Upper lobe of left lung (tissue), 4 donors: Measurements from ENCODE around the gene CNPY1.

ENCODE experiments used
- EP300 ChIP-seq, 4 donors: sonication (generic); formaldehyde crosslinking; IDR thresholded peaks; one replicate each; pipeline ENCODE4 v1.5.1; 2017; ENCODE audit warnings: antibody characterized with exemption in 4 of 4, control low read depth in 2 of 4
- POLR2A ChIP-seq, 4 donors: fragments of 450-650 bp; IDR thresholded peaks; one replicate each; pipeline ENCODE4 v1.5.1; 2016 to 2017; ENCODE audit warnings: antibody characterized with exemption in 4 of 4, mild to moderate bottlenecking in 2 of 4
- POLR2AphosphoS5 ChIP-seq, 2 donors: sonication (generic); formaldehyde crosslinking; IDR thresholded peaks; one replicate each; pipeline ENCODE4 v1.5.1; 2017; ENCODE audit warnings: antibody characterized with exemption in 2 of 2
- TF ChIP-seq, protein P1 (sequence below), 6 experiments: fragments of 450-650 bp in 4 of 6; fragments of 200-600 bp in 2 of 6; sonication (generic) in 2 of 6; IDR thresholded peaks; one replicate each; pipeline ENCODE4 v1.5.1; 2016 to 2019; ENCODE audit warnings: antibody characterized with exemption in 6 of 6

DNA sequence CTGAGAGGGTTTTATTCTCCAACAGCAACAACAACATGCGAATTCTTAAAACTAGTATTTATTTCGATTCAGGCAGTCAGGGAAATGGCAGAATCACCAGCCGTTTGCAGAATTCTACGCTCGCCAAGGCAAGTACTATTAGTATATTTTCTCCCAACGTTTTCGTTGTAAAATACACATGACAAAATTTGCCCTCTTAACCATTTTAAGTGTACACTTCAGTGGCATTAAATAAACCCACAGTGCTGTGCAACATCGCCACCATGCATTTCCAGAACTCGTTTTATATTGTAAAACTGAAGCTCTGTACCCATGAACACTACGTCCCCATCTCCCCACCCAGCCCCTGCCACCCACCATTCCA lies 77.6 kb downstream of the CNPY1 start:
- TF ChIP-seq, protein P1, sequence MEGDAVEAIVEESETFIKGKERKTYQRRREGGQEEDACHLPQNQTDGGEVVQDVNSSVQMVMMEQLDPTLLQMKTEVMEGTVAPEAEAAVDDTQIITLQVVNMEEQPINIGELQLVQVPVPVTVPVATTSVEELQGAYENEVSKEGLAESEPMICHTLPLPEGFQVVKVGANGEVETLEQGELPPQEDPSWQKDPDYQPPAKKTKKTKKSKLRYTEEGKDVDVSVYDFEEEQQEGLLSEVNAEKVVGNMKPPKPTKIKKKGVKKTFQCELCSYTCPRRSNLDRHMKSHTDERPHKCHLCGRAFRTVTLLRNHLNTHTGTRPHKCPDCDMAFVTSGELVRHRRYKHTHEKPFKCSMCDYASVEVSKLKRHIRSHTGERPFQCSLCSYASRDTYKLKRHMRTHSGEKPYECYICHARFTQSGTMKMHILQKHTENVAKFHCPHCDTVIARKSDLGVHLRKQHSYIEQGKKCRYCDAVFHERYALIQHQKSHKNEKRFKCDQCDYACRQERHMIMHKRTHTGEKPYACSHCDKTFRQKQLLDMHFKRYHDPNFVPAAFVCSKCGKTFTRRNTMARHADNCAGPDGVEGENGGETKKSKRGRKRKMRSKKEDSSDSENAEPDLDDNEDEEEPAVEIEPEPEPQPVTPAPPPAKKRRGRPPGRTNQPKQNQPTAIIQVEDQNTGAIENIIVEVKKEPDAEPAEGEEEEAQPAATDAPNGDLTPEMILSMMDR (IDR thresholded peaks at IDR 0.05) = no peak
- TF ChIP-seq POLR2AphosphoS5 (IDR thresholded peaks at IDR 0.05) (no peak), EP300 (IDR thresholded peaks at IDR 0.05) (no peak), POLR2A (IDR thresholded peaks at IDR 0.05) (no peak)
